T-cell (primary cell): ENCODE data around the gene RICTOR. TPM values are rescaled to one million over a fixed set of nuclear protein-coding genes. Genes with fewer than 3 reads are reported as not detected.

Experiments
- ATAC-seq, 4 experiments: fragments of 200-7000 bp in 3 of 4; fragments of 150-1000 bp in 1 of 4; cut with Tn5 transposase; replicated peaks in 1 of 4; 1 replicate in 3 of 4; 2 replicates in 1 of 4; pipeline ENCODE4 v1.10.0; 2021; ENCODE audit warnings: moderate library complexity in 3 of 4, mild to moderate bottlenecking in 2 of 4, moderate number of reproducible peaks in 1 of 4
- CTCF ChIA-PET, 2 donors: fragments of 300-600 bp; sonication (Branson Sonifier 250); formaldehyde crosslinking; loops; one replicate each; lab custom pipeline; 2022; ENCODE audit warnings: antibody characterized with exemption in 2 of 2; lab: Charles Lee
- POLR2A ChIA-PET, 2 donors: fragments of 300-600 bp; sonication (Branson Sonifier 250); formaldehyde crosslinking; loops; one replicate each; lab custom pipeline; 2022; ENCODE audit warnings: antibody characterized with exemption in 2 of 2; lab: Charles Lee
- DNase-seq, 35 experiments: peaks; one replicate each; pipeline versions ENCODE4 v3.0.0 to v3.0.0-alpha.2; 2013 to 2023
- H3K27ac ChIP-seq: one replicate; pipeline ENCODE4 v1.5.1; 2013; ENCODE audit warnings: low read length
- H3K27me3 ChIP-seq, 2 experiments: replicated peaks in 1 of 2; 1 replicate in 1 of 2; 2 replicates in 1 of 2; pipeline versions ENCODE4 v1.6.1 to v1.7.0; 2013; ENCODE audit warnings: low read length in 1 of 2, mixed read lengths in 1 of 2; ENCODE audit not compliant: control insufficient read depth in 2 of 2, insufficient read depth in 2 of 2; ENCODE audit errors: extremely low read depth in 1 of 2
- H3K36me3 ChIP-seq, 2 donors: 1 replicate in 1 of 2; 2 replicates in 1 of 2; pipeline versions ENCODE4 v1.6.1 to v1.7.0; 2013; ENCODE audit warnings: low read length in 1 of 2; ENCODE audit not compliant: control insufficient read depth in 2 of 2, insufficient read depth in 1 of 2; ENCODE audit errors: extremely low read depth in 1 of 2
- H3K4me1 ChIP-seq, 2 experiments: 1 replicate in 1 of 2; 2 replicates in 1 of 2; pipeline versions ENCODE4 v1.6.1 to v1.7.0; 2013; ENCODE audit warnings: low read length in 2 of 2, mixed read lengths in 1 of 2; ENCODE audit not compliant: insufficient read depth in 2 of 2, control insufficient read depth in 1 of 2; ENCODE audit errors: extremely low read depth in 1 of 2
- H3K4me3 ChIP-seq, 2 donors: 1 replicate in 1 of 2; 2 replicates in 1 of 2; pipeline versions ENCODE4 v1.5.1 to v1.7.0; 2013; ENCODE audit warnings: mild to moderate bottlenecking in 2 of 2, low read length in 1 of 2, moderate library complexity in 1 of 2; ENCODE audit not compliant: control insufficient read depth in 1 of 2; ENCODE audit errors: extremely low read depth in 1 of 2
- H3K9me3 ChIP-seq: 2 replicates; pipeline ENCODE4 v1.7.0; 2013
- H3K27ac Mint-ChIP-seq, 2 donors: one replicate each; pipeline ENCODE4 v1.8.0; 2020 to 2021; ENCODE audit warnings: mild to moderate bottlenecking in 2 of 2, mixed read lengths in 2 of 2
- H3K27me3 Mint-ChIP-seq, 2 donors: one replicate each; pipeline ENCODE4 v1.8.0; 2021 to 2022; ENCODE audit warnings: mixed read lengths in 2 of 2
- H3K36me3 Mint-ChIP-seq: one replicate; pipeline ENCODE4 v1.8.0; 2021; ENCODE audit warnings: mixed read lengths
- H3K4me1 Mint-ChIP-seq, 3 donors: one replicate each; pipeline ENCODE4 v1.8.0; 2020 to 2022; ENCODE audit warnings: mixed read lengths in 3 of 3, mild to moderate bottlenecking in 1 of 3
- H3K4me3 Mint-ChIP-seq, 3 donors: one replicate each; pipeline ENCODE4 v1.8.0; 2020 to 2022; ENCODE audit warnings: mild to moderate bottlenecking in 3 of 3, mixed read lengths in 3 of 3, moderate library complexity in 3 of 3
- H3K9me3 Mint-ChIP-seq, 3 donors: one replicate each; pipeline ENCODE4 v1.8.0; 2020 to 2022; ENCODE audit warnings: mixed read lengths in 3 of 3
- WGBS: methylation state at CpG from one replicate; pipeline ENCODE4 v1.1.5; 2013; ENCODE audit warnings: missing lambda C conversion rate; ENCODE audit not compliant: insufficient coverage; 5-methylcytosine and 5-hydroxymethylcytosine counted together
- total RNA-seq, 35 experiments: library from RNA in 6 of 35; stranded (reverse) in 6 of 35; fragments of 120-200 nt in 1 of 35; gene quantifications; one replicate each; pipeline versions ENCODE4 v1.2.1 to v1.2.4 and lab custom pipeline; 2013 to 2026

RICTOR gene
- total RNA-seq, 5 donors from 2014 or later (not counting 1 experiment from before 2014, with no cell fraction given), result 68.5 to 85.8 (median 74.8) TPM

- Histone ChIP-seq H3K4me3 (no peak overlapping the region), H3K27ac (no peak overlapping the region), H3K9me3 (no peaks in the 10 kb centered on the region), H3K27me3 (no peaks in the 10 kb centered on the region), H3K4me1 (no peaks in the 10 kb centered on the region), H3K36me3 (peaks cover 3 to 68% of the 10 kb centered on the region in 2 donors)
- no peak for DNase-seq
- no peaks in the 10 kb centered on the region for H3K27me3 Mint-ChIP-seq
- H3K36me3 Mint-ChIP-seq, result peaks cover 56% of the 10 kb centered on the region
- WGBS, result no CpG with 5 or more reads among the region's 3 CpGs
- H3K27ac Mint-ChIP-seq, result peak overlapping the region; percentile 53 to 56
- no peaks in the 10 kb centered on the region for H3K9me3 Mint-ChIP-seq
- peaks cover 4 to 21% (median 5%) of the 10 kb centered on the region in 3 donors for H3K4me1 Mint-ChIP-seq
- H3K4me3 Mint-ChIP-seq, result no peak overlapping the region
- ChIA-PET CTCF (no interaction called here), POLR2A (no interaction called here)
- no peak for ATAC-seq
Observed at GRCh38 chr5:39108987-39109386, 34.8 kb upstream of the RICTOR start.

GRCh38 chr5:39107350-39107749, 33.2 kb upstream of the RICTOR start:
- DNase-seq (no peak), ATAC-seq (no peak)
- Histone ChIP-seq H3K9me3 (no peaks in the 10 kb centered on the region), H3K27ac (no peak overlapping the region), H3K4me1 (no peaks in the 10 kb centered on the region), H3K4me3 (no peak overlapping the region), H3K36me3 (peaks cover 3 to 69% of the 10 kb centered on the region in 2 donors), H3K27me3 (no peaks in the 10 kb centered on the region)
- peaks cover 17 to 37% (median 18%) of the 10 kb centered on the region in 3 donors for H3K4me1 Mint-ChIP-seq
- peak overlapping the region in 1 of 2 donors; percentile 39 for H3K27ac Mint-ChIP-seq
- no peaks in the 10 kb centered on the region for H3K27me3 Mint-ChIP-seq
- H3K9me3 Mint-ChIP-seq, result no peaks in the 10 kb centered on the region
- H3K36me3 Mint-ChIP-seq, result peaks cover 60% of the 10 kb centered on the region
- POLR2A ChIA-PET, result no interaction called here
- CTCF ChIA-PET, result no interaction called here
- no peak overlapping the region for H3K4me3 Mint-ChIP-seq

- DNase-seq (peak in 1 of 35 experiments; percentile 34), ATAC-seq (no peak)
- H3K4me3 Mint-ChIP-seq, result no peak overlapping the region
- H3K4me3 ChIP-seq, result no peak overlapping the region
- peaks cover 61% of the 10 kb centered on the region for H3K36me3 Mint-ChIP-seq
- H3K27ac ChIP-seq, result no peak overlapping the region
- POLR2A ChIA-PET, result interaction anchor here in 1 of 2 donors (1.2 kb wide), 1 partner anchor 31 kb away, joined by 3 read pairs; no protein-coding TSS in a partner anchor
- H3K27me3 ChIP-seq, result no peaks in the 10 kb centered on the region
- WGBS, result no CpG with 5 or more reads among the region's 1 CpG
- H3K4me1 ChIP-seq, result no peaks in the 10 kb centered on the region
- H3K9me3 Mint-ChIP-seq, result no peaks in the 10 kb centered on the region
- peaks cover 27 to 46% (median 27%) of the 10 kb centered on the region in 3 donors for H3K4me1 Mint-ChIP-seq
- peaks cover 3 to 72% of the 10 kb centered on the region in 2 donors for H3K36me3 ChIP-seq
- no peaks in the 10 kb centered on the region for H3K27me3 Mint-ChIP-seq
- peak overlapping the region; percentile 68 to 70 for H3K27ac Mint-ChIP-seq
- H3K9me3 ChIP-seq, result no peaks in the 10 kb centered on the region
- CTCF ChIA-PET, result no interaction called here
Observed at GRCh38 chr5:39106322-39106721, 32.1 kb upstream of the RICTOR start.

GRCh38 chr5:39104221-39104620, 30.0 kb upstream of the RICTOR start:
- 80% methylated on average over 1 of the region's 1 CpG for WGBS
- Histone ChIP-seq H3K4me1 (peaks cover 9 to 10% of the 10 kb centered on the region in 2 experiments), H3K9me3 (no peaks in the 10 kb centered on the region), H3K4me3 (no peak overlapping the region), H3K27me3 (no peaks in the 10 kb centered on the region), H3K27ac (no peak overlapping the region), H3K36me3 (peaks cover 0 to 53% of the 10 kb centered on the region in 2 donors)
- peak overlapping the region; percentile 14 to 82 for H3K27ac Mint-ChIP-seq
- H3K27me3 Mint-ChIP-seq, result no peaks in the 10 kb centered on the region
- no peaks in the 10 kb centered on the region for H3K9me3 Mint-ChIP-seq
- H3K36me3 Mint-ChIP-seq, result peaks cover 51% of the 10 kb centered on the region
- ChIA-PET CTCF (interaction anchor here in 1 of 2 donors (0.6 to 0.8 kb wide), 2 partner anchors 20 to 98 kb away, joined by 3 to 4 read pairs; no protein-coding TSS in a partner anchor), POLR2A (interaction anchor here in 1 of 2 donors (0.7 kb wide), 1 partner anchor 21 kb away, joined by 3 read pairs; no protein-coding TSS in a partner anchor)
- peaks cover 44 to 55% (median 48%) of the 10 kb centered on the region in 3 donors for H3K4me1 Mint-ChIP-seq
- no peak for DNase-seq
- H3K4me3 Mint-ChIP-seq, result no peak overlapping the region
- no peak for ATAC-seq

- POLR2A ChIA-PET, result no interaction called here
- peaks cover 41% of the 10 kb centered on the region for H3K36me3 Mint-ChIP-seq
- H3K9me3 ChIP-seq, result no peaks in the 10 kb centered on the region
Observed at GRCh38 chr5:39102684-39103155, 28.5 kb upstream of the RICTOR start.

GRCh38 chr5:39100851-39101396, 26.7 kb upstream of the RICTOR start:
- H3K27me3 ChIP-seq, result no peaks in the 10 kb centered on the region
- peaks cover 31% of the 10 kb centered on the region for H3K36me3 Mint-ChIP-seq
- peaks cover 9 to 10% of the 10 kb centered on the region in 2 experiments for H3K4me1 ChIP-seq
- ATAC-seq, result peak in 3 of 4 experiments; percentile 11 to 51 (median 38)
- no peaks in the 10 kb centered on the region for H3K27me3 Mint-ChIP-seq
- H3K9me3 ChIP-seq, result no peaks in the 10 kb centered on the region
- WGBS, result no CpG with 5 or more reads among the region's 7 CpGs
- H3K4me3 ChIP-seq, result no peak overlapping the region
- CTCF ChIA-PET, result interaction anchor here in 1 of 2 donors (0.5 kb wide), 1 partner anchor 107 kb away, joined by 7 read pairs; no protein-coding TSS in a partner anchor
- H3K27ac Mint-ChIP-seq, result peak overlapping the region; percentile 88 to 92
- H3K36me3 ChIP-seq, result peaks cover 0 to 35% of the 10 kb centered on the region in 2 donors
- POLR2A ChIA-PET, result no interaction called here
- H3K9me3 Mint-ChIP-seq, result no peaks in the 10 kb centered on the region
- H3K27ac ChIP-seq, result peak overlapping the region; percentile 55
- H3K4me3 Mint-ChIP-seq, result no peak overlapping the region
- peaks cover 47 to 57% (median 50%) of the 10 kb centered on the region in 3 donors for H3K4me1 Mint-ChIP-seq
- no peak for DNase-seq

More at GRCh38 chr5:39102684-39103155, 28.5 kb upstream of the RICTOR start:
- Histone ChIP-seq H3K27me3 (no peaks in the 10 kb centered on the region), H3K36me3 (peaks cover 0 to 47% of the 10 kb centered on the region in 2 donors), H3K27ac (no peak overlapping the region), H3K4me3 (no peak overlapping the region), H3K4me1 (peaks cover 9 to 10% of the 10 kb centered on the region in 2 experiments)
- 85% methylated on average over 4 of the region's 4 CpGs for WGBS
- CTCF ChIA-PET, result no interaction called here
- no peaks in the 10 kb centered on the region for H3K27me3 Mint-ChIP-seq
- H3K4me1 Mint-ChIP-seq, result peaks cover 46 to 57% (median 50%) of the 10 kb centered on the region in 3 donors
- no peak overlapping the region for H3K4me3 Mint-ChIP-seq
- DNase-seq (no peak), ATAC-seq (no peak)
- peak overlapping the region; percentile 62 to 92 for H3K27ac Mint-ChIP-seq
- H3K9me3 Mint-ChIP-seq, result no peaks in the 10 kb centered on the region
